Peyer's patch (tissue), 4 donors: ENCODE results near the gene AKAP12. TPM values are rescaled to one million over a fixed set of nuclear protein-coding genes. Genes with fewer than 3 reads are reported as not detected.

Experiments
- DNase-seq, 3 donors: peaks; one replicate each; pipeline ENCODE4 v3.0.0-alpha.2; 2017 to 2019
- H3K27ac ChIP-seq, 4 donors: fragments of 200-600 bp; sonication (generic); one replicate each; pipeline ENCODE4 v1.5.1; 2016 to 2019
- H3K27me3 ChIP-seq, 2 donors: fragments of 200-600 bp; sonication (generic); one replicate each; pipeline ENCODE4 v1.5.1; 2019
- H3K36me3 ChIP-seq, 3 donors: fragments of 200-600 bp; sonication (generic); one replicate each; pipeline ENCODE4 v1.5.1; 2016 to 2019
- H3K4me1 ChIP-seq, 4 donors: fragments of 200-600 bp; sonication (generic); one replicate each; pipeline ENCODE4 v1.5.1; 2016 to 2019
- H3K4me3 ChIP-seq, 4 donors: fragments of 200-600 bp; sonication (generic); 1 replicate in 3 of 4; 2 replicates in 1 of 4; pipeline ENCODE4 v1.5.1; 2016 to 2019; ENCODE audit warnings: mild to moderate bottlenecking in 1 of 4
- H3K9me3 ChIP-seq, 4 donors: fragments of 200-600 bp; sonication (generic); one replicate each; pipeline ENCODE4 v1.5.1; 2016 to 2019; ENCODE audit warnings: mild to moderate bottlenecking in 1 of 4
- CTCF ChIP-seq, 6 experiments: fragments of 450-650 bp in 4 of 6; fragments of 200-600 bp in 2 of 6; sonication (generic) in 1 of 6; IDR thresholded peaks; one replicate each; pipeline ENCODE4 v1.5.1; 2017 to 2019; ENCODE audit warnings: antibody characterized with exemption in 6 of 6, mild to moderate bottlenecking in 3 of 6, moderate library complexity in 1 of 6
- POLR2A ChIP-seq, 2 donors: fragments of 450-650 bp; IDR thresholded peaks; one replicate each; pipeline ENCODE4 v1.5.1; 2017; ENCODE audit warnings: antibody characterized with exemption in 2 of 2, mild to moderate bottlenecking in 2 of 2, moderate library complexity in 2 of 2
- total RNA-seq, 4 donors: library from RNA; depleted of rRNA; stranded (reverse); fragments of >200 nt; gene quantifications; one replicate each; pipeline ENCODE4 v1.1.0, GENCODE V29; 2016

AKAP12 gene
- total RNA-seq, 4 donors from 2014 or later = 6.5 to 54.5 (median 23.8) TPM

GRCh38 chr6:151323791-151324487 lies 84.2 kb downstream of the AKAP12 start:
- Histone ChIP-seq H3K27ac (peak overlapping the region in 2 of 4 donors; percentile 35 to 75), H3K4me3 (no peak overlapping the region), H3K4me1 (peaks cover 0 to 22% (median 2%) of the 10 kb centered on the region in 4 donors), H3K36me3 (no peaks in the 10 kb centered on the region), H3K27me3 (no peaks in the 10 kb centered on the region), H3K9me3 (no peaks in the 10 kb centered on the region)
- peak; percentile 59 to 86 (median 86) for DNase-seq
- TF ChIP-seq CTCF (IDR thresholded peaks at IDR 0.05) = peak; percentile 83 to 98 (median 92)
- no peak for TF ChIP-seq POLR2A (IDR thresholded peaks at IDR 0.05)

- H3K27me3 ChIP-seq = no peaks in the 10 kb centered on the region
- peaks cover 0 to 22% (median 2%) of the 10 kb centered on the region in 4 donors for H3K4me1 ChIP-seq
- TF ChIP-seq POLR2A (IDR thresholded peaks at IDR 0.05) (no peak), CTCF (IDR thresholded peaks at IDR 0.05) (no peak)
- no peaks in the 10 kb centered on the region for H3K9me3 ChIP-seq
- H3K27ac ChIP-seq = peak overlapping the region in 2 of 4 donors; percentile 35 to 75
- H3K36me3 ChIP-seq = no peaks in the 10 kb centered on the region
- DNase-seq = no peak
- no peak overlapping the region for H3K4me3 ChIP-seq
Measured at GRCh38 chr6:151324488-151324825, 84.7 kb downstream of the AKAP12 start.

- Histone ChIP-seq H3K36me3 (no peaks in the 10 kb centered on the region), H3K9me3 (no peaks in the 10 kb centered on the region), H3K4me3 (peak overlapping the region; percentile 36 to 56 (median 48)), H3K27me3 (no peaks in the 10 kb centered on the region), H3K4me1 (peaks cover 0 to 22% (median 2%) of the 10 kb centered on the region in 4 donors), H3K27ac (peak overlapping the region; percentile 16 to 75 (median 54))
- peak; percentile 31 to 71 (median 56) for DNase-seq
- no peak for TF ChIP-seq CTCF (IDR thresholded peaks at IDR 0.05)
Measured at GRCh38 chr6:151325075-151326050, 85.6 kb downstream of the AKAP12 start.

- TF ChIP-seq POLR2A (IDR thresholded peaks at IDR 0.05) = no peak
- no peak for TF ChIP-seq CTCF (IDR thresholded peaks at IDR 0.05)
- no peak for DNase-seq
- peaks cover 0 to 22% (median 2%) of the 10 kb centered on the region in 4 donors for H3K4me1 ChIP-seq
- H3K36me3 ChIP-seq = no peaks in the 10 kb centered on the region
- no peaks in the 10 kb centered on the region for H3K27me3 ChIP-seq
- H3K27ac ChIP-seq = peak overlapping the region; percentile 16 to 75 (median 54)
- H3K4me3 ChIP-seq = peak overlapping the region in 3 of 4 donors; percentile 36 to 56 (median 53)
- no peaks in the 10 kb centered on the region for H3K9me3 ChIP-seq
Measured at GRCh38 chr6:151326116-151326825, 86.5 kb downstream of the AKAP12 start.

GRCh38 chr6:151327101-151327500 lies 87.3 kb downstream of the AKAP12 start:
- Histone ChIP-seq H3K27ac (no peak overlapping the region), H3K4me1 (peaks cover 0 to 22% (median 2%) of the 10 kb centered on the region in 4 donors), H3K27me3 (no peaks in the 10 kb centered on the region), H3K36me3 (no peaks in the 10 kb centered on the region), H3K9me3 (no peaks in the 10 kb centered on the region), H3K4me3 (no peak overlapping the region)
- DNase-seq = no peak
- TF ChIP-seq POLR2A (IDR thresholded peaks at IDR 0.05) (no peak), CTCF (IDR thresholded peaks at IDR 0.05) (no peak)
